GM06990 (cell line): Measurements from ENCODE around the gene PROSER2.

Experiments
- DNase-seq: peaks from one replicate; pipeline ENCODE4 v3.0.0-alpha.2; 2011; ENCODE audit not compliant: insufficient read length; ENCODE audit errors: extremely low read depth
- H3K27me3 ChIP-seq: replicated peaks from 2 replicates; pipeline ENCODE4 v1.6.0; 2011; ENCODE audit warnings: low read length; ENCODE audit not compliant: control insufficient read depth, insufficient read depth
- H3K36me3 ChIP-seq: 2 replicates; pipeline ENCODE4 v1.5.1; 2011; ENCODE audit warnings: low read length; ENCODE audit not compliant: control insufficient read depth, insufficient read depth
- H3K4me3 ChIP-seq: replicated peaks from 2 replicates; pipeline ENCODE4 v1.5.1; 2011; ENCODE audit warnings: low read depth, mild to moderate bottlenecking, control low read depth, low read length
- TF ChIP-seq, protein P1 (sequence below): IDR thresholded peaks from 2 replicates; pipeline ENCODE4 v1.5.1; 2011; ENCODE audit warnings: low read length, control low read depth, mild to moderate bottlenecking, inconsistent platforms; ENCODE audit not compliant: insufficient read depth, poor library complexity, severe bottlenecking

The PROSER2 gene

DNA sequence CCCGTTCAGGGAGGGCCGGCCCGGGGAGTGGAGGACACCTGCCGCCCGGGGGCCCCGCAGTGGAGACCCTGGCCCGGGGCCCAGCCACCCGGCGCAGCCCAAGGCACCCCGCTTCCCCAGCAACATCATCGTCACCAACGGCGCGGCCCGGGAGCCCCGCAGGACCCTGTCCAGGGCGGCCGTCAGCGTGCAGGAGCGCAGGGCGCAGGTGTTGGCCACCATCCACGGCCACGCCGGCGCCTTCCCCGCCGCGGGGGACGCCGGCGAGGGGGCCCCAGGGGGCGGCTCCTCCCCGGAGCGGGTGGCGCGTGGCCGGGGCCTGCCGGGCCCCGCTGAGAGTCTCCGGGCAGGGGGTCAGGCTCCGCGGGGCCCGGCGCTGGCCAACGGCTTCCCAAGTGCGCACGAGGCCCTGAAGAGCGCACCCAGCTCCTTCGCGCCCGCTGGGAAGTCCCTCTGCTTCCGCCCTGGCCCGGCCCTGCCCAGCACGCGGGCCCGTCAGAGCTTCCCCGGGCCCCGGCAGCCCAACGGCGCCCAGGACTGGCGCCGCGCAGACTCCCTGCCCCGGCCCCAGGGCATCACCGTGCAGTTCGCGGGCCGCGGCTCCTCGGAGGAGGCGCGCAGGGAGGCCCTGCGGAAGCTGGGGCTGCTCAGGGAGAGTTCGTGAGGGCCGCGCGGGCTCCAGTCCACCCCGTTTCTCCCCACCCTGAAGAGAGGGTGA, 46.7 kb downstream of the PROSER2 start:
- H3K36me3 ChIP-seq = no peaks in the 10 kb centered on the region
- TF ChIP-seq, protein P1, sequence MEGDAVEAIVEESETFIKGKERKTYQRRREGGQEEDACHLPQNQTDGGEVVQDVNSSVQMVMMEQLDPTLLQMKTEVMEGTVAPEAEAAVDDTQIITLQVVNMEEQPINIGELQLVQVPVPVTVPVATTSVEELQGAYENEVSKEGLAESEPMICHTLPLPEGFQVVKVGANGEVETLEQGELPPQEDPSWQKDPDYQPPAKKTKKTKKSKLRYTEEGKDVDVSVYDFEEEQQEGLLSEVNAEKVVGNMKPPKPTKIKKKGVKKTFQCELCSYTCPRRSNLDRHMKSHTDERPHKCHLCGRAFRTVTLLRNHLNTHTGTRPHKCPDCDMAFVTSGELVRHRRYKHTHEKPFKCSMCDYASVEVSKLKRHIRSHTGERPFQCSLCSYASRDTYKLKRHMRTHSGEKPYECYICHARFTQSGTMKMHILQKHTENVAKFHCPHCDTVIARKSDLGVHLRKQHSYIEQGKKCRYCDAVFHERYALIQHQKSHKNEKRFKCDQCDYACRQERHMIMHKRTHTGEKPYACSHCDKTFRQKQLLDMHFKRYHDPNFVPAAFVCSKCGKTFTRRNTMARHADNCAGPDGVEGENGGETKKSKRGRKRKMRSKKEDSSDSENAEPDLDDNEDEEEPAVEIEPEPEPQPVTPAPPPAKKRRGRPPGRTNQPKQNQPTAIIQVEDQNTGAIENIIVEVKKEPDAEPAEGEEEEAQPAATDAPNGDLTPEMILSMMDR = no peak
- no peak overlapping the region for H3K4me3 ChIP-seq
- no peaks in the 10 kb centered on the region for H3K27me3 ChIP-seq
- DNase-seq = no peak

DNA sequence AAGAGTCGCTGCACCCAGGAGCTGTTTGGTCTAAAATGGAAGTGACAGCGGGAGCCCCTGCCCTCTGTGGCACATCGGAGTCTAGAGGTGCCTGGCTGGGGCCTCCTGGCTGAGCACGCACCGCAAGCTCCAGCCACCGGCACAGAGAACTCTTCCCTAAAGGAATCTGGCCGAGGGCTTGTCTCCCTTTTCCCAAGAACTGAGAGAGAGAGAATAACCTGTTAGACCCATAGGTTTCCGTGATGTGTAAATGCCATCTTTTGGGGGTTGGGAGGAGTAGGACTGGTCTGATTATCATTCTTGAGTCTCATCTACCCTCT, 47.3 kb downstream of the PROSER2 start:
- Histone ChIP-seq H3K27me3 (no peaks in the 10 kb centered on the region), H3K4me3 (no peak overlapping the region), H3K36me3 (no peaks in the 10 kb centered on the region)
- TF ChIP-seq, protein P1 = no peak
- DNase-seq = no peak

DNA sequence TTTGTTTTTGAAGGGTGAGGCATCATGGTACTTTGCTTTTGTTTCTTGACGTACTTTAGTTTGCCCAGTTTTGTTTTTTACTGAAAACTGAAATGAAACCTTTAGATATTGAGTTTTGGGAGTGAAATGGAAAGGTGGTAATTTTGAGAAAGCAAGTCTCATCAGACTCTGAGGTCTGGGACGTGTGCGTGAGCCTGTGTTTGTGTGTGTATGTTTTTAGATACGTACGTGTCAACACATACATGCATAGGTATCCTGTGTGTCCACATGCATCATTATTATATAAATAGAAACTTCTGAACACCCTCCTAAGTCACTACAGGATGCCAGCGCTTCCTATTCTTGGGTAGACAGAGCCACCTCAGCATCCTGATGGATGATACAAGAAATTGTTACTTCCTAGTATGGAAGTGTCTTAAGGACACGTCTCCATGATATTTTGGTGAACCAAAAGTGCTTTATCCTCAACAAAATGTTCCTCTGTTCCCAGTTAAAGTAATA, 47.8 kb downstream of the PROSER2 start:
- TF ChIP-seq, protein P1 = no peak
- no peaks in the 10 kb centered on the region for H3K27me3 ChIP-seq
- H3K36me3 ChIP-seq = no peaks in the 10 kb centered on the region
- no peak for DNase-seq
- no peak overlapping the region for H3K4me3 ChIP-seq

DNA sequence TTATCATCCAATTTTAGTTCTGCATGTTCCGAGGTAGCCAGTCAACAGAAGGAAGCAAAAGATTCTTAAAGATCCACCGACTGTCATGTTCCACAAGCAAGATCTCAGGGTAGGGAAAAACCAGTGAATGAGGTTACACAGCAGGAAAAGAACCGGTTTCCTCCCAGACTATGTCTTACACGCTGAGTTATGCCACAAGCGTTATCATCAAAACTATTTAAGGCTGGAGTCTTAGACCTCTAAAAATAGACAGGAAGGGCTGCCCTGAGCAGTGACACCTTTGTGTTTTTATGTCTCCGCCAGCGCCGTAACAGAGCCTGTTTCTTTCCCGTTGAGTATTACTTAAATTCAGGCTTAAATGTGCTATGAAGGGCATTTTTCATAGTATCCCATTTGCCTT, 48.3 kb downstream of the PROSER2 start:
- H3K36me3 ChIP-seq = no peaks in the 10 kb centered on the region
- no peak for DNase-seq
- no peaks in the 10 kb centered on the region for H3K27me3 ChIP-seq
- H3K4me3 ChIP-seq = no peak overlapping the region
- TF ChIP-seq, protein P1 = no peak

DNA sequence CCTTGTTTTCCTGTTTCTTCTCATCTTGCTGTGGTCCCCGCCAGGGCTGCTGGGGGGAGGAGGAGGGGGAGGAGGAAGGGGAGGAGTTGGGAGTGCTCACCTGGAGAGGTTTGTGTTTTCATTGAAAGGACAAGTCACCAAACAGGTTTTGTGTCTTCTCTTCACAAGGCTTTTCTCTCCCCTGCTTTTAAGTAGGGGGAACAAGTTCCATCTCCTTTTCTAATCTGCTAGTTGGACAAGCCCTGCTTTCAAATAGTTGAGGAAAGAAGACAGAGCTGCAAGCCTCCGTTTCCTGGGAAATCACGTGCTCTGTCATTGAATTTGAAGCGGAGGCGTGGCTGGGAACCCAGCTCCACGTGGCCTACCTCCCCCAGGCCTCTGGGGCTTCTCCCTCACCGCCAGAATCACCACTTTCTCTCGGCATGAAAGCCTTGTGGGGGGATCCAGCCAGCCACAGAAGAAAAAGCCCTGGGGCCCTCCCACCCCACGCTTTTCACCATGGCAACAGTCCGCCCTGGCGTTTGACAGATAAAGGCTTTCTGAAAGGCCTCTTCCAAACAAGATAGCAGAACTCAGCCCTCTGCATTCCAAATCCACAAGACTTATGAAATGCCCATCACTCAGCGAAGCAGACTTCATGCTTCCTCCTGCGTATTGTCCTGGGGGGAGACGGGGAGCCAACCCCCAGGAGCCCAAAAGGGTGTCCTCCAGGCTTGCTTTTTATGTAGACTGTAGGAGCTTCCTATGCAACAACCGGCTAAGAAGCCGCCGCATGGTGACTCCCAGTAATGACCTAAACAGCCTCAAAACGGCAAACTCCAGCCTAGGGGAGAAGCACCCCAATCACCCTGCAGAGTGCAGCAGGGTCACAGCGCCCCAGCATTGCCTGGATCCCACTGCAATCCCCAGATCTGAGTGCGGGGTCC, 51.7 kb downstream of the PROSER2 start:
- Histone ChIP-seq H3K36me3 (no peaks in the 10 kb centered on the region), H3K27me3 (no peaks in the 10 kb centered on the region; the same call in 1 of the 2 replicates), H3K4me3 (no peak overlapping the region)
- no peak for DNase-seq
- TF ChIP-seq, protein P1 = no peak
